ENCODE results near the gene KIR3DL2.
"Not testable (repeated sequence)": the region's sequence is repeated elsewhere in the genome, so short reads cannot be mapped to it uniquely, and the experiment has no call there.

KIR3DL2 gene

DNA sequence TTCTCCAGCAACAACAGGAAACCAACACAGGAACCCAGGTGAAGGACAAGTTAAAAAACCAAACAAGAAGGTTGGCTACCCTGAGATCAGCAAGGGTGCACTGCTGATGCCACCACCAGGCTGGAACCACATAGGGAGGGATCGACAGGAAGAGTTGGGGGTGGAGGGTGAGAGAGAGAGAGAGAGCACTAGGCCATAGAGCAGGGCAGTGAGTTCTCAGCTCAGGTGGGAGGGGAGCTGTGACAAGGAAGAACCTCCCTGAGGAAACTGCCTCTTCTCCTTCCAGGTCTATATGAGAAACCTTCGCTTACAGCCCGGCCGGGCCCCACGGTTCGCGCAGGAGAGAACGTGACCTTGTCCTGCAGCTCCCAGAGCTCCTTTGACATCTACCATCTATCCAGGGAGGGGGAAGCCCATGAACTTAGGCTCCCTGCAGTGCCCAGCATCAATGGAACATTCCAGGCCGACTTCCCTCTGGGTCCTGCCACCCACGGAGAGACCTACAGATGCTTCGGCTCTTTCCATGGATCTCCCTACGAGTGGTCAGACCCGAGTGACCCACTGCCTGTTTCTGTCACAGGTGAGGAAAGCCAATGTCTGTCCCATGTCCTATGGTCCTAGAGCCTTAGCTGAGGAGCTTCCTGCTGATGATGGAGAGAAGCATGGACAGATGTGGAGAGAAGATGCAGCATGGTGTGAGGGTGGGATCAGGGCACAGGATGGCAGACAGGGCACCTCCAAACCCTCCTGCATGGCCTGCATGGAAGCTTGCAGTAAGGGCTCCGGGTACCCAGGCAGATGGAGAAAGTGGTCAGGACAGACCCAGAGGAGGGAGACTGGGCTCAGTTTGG is 44.4 kb upstream of the KIR3DL2 start:
- Histone ChIP-seq H3K27ac (replicated peaks) (no peak overlapping the region), H3K4me3 (replicated peaks; ENCODE audit: insufficient read depth, low read length) (no peak overlapping the region), H3K27me3 (ENCODE audit: insufficient read depth, poor library complexity, severe bottlenecking) (no peaks in the 10 kb centered on the region)
- TF ChIP-seq GABPA (IDR thresholded peaks at IDR 0.05; ENCODE audit: low read depth) = no peak
- TF ChIP-seq, protein P1, sequence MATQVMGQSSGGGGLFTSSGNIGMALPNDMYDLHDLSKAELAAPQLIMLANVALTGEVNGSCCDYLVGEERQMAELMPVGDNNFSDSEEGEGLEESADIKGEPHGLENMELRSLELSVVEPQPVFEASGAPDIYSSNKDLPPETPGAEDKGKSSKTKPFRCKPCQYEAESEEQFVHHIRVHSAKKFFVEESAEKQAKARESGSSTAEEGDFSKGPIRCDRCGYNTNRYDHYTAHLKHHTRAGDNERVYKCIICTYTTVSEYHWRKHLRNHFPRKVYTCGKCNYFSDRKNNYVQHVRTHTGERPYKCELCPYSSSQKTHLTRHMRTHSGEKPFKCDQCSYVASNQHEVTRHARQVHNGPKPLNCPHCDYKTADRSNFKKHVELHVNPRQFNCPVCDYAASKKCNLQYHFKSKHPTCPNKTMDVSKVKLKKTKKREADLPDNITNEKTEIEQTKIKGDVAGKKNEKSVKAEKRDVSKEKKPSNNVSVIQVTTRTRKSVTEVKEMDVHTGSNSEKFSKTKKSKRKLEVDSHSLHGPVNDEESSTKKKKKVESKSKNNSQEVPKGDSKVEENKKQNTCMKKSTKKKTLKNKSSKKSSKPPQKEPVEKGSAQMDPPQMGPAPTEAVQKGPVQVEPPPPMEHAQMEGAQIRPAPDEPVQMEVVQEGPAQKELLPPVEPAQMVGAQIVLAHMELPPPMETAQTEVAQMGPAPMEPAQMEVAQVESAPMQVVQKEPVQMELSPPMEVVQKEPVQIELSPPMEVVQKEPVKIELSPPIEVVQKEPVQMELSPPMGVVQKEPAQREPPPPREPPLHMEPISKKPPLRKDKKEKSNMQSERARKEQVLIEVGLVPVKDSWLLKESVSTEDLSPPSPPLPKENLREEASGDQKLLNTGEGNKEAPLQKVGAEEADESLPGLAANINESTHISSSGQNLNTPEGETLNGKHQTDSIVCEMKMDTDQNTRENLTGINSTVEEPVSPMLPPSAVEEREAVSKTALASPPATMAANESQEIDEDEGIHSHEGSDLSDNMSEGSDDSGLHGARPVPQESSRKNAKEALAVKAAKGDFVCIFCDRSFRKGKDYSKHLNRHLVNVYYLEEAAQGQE (IDR thresholded peaks at IDR 0.05; ENCODE audit: insufficient replicate concordance, low read depth) = no peak
- no peak for TF ChIP-seq POLR2AphosphoS5 (IDR thresholded peaks at IDR 0.05; ENCODE audit: low read depth)
- TF ChIP-seq SPI1 (IDR thresholded peaks at IDR 0.05; ENCODE audit: borderline replicate concordance, low read depth) = no peak
- TF ChIP-seq, protein P2, sequence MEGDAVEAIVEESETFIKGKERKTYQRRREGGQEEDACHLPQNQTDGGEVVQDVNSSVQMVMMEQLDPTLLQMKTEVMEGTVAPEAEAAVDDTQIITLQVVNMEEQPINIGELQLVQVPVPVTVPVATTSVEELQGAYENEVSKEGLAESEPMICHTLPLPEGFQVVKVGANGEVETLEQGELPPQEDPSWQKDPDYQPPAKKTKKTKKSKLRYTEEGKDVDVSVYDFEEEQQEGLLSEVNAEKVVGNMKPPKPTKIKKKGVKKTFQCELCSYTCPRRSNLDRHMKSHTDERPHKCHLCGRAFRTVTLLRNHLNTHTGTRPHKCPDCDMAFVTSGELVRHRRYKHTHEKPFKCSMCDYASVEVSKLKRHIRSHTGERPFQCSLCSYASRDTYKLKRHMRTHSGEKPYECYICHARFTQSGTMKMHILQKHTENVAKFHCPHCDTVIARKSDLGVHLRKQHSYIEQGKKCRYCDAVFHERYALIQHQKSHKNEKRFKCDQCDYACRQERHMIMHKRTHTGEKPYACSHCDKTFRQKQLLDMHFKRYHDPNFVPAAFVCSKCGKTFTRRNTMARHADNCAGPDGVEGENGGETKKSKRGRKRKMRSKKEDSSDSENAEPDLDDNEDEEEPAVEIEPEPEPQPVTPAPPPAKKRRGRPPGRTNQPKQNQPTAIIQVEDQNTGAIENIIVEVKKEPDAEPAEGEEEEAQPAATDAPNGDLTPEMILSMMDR (IDR thresholded peaks at IDR 0.05; ENCODE audit: insufficient read depth, low read length) = no peak
- DNase-seq (ENCODE audit: low read depth in 1 of 2, low spot score in 1 of 2) = no peak

- Histone ChIP-seq H3K27ac (replicated peaks) (no peak overlapping the region), H3K4me3 (replicated peaks; ENCODE audit: insufficient read depth, low read length) (no peak overlapping the region), H3K27me3 (ENCODE audit: insufficient read depth, poor library complexity, severe bottlenecking) (no peaks in the 10 kb centered on the region)
- TF ChIP-seq GABPA (IDR thresholded peaks at IDR 0.05; ENCODE audit: low read depth) (no peak), POLR2AphosphoS5 (IDR thresholded peaks at IDR 0.05; ENCODE audit: low read depth) (no peak), SPI1 (IDR thresholded peaks at IDR 0.05; ENCODE audit: borderline replicate concordance, low read depth) (no peak)
- TF ChIP-seq, protein P2 (IDR thresholded peaks at IDR 0.05; ENCODE audit: insufficient read depth, low read length) = no peak
- TF ChIP-seq, protein P1 (IDR thresholded peaks at IDR 0.05; ENCODE audit: insufficient replicate concordance, low read depth) = no peak
- no peak for DNase-seq (ENCODE audit: low read depth in 1 of 2, low spot score in 1 of 2)
Observed at GRCh38 chr19:54806516-54806838, 43.8 kb upstream of the KIR3DL2 start.

GRCh38 chr19:54814571-54814970 is 35.7 kb upstream of the KIR3DL2 start:
- DNase-seq (ENCODE audit: low read depth in 1 of 2, low spot score in 1 of 2); H3K4me3 ChIP-seq (replicated peaks; ENCODE audit: insufficient read depth, low read length); H3K27ac ChIP-seq (replicated peaks); H3K27me3 ChIP-seq (ENCODE audit: insufficient read depth, poor library complexity, severe bottlenecking): not testable (repeated sequence)

DNA sequence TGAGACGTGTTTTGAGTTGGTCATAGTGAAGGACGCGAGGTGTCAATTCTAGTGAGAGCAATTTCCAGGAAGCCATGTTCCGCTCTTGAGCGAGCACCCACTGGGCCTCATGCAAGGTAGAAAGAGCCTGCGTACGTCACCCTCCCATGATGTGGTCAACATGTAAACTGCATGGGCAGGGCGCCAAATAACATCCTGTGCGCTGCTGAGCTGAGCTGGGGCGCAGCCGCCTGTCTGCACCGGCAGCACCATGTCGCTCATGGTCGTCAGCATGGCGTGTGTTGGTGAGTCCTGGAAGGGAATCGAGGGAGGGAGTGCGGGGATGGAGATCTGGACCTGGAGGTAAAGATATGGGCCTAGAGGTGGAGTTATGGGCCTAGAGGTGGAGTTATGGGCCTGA is 34.0 kb upstream of the KIR3DL2 start, which contains the start of gene KIR3DL1:
Gene KIR3DL1 (plus strand): TSS at position 218 of the 400 bp plus-strand sequence.
- H3K27me3 ChIP-seq (ENCODE audit: insufficient read depth, poor library complexity, severe bottlenecking); H3K27ac ChIP-seq (replicated peaks); H3K4me3 ChIP-seq (replicated peaks; ENCODE audit: insufficient read depth, low read length): not testable (repeated sequence)

More for the DNA sequence above, 34.0 kb upstream of the KIR3DL2 start, which contains the start of gene KIR3DL1:
- DNase-seq (ENCODE audit: low read depth in 1 of 2, low spot score in 1 of 2) = not testable (repeated sequence)
